GM19193 (cell line): Measurements from ENCODE around the gene PIK3R3.

Experiments
- POLR2A ChIP-seq: IDR thresholded peaks from 4 replicates; pipeline ENCODE4 v1.6.1; 2011; ENCODE audit not compliant: insufficient read depth, insufficient read length; ENCODE audit errors: extremely low read depth

Gene PIK3R3

DNA sequence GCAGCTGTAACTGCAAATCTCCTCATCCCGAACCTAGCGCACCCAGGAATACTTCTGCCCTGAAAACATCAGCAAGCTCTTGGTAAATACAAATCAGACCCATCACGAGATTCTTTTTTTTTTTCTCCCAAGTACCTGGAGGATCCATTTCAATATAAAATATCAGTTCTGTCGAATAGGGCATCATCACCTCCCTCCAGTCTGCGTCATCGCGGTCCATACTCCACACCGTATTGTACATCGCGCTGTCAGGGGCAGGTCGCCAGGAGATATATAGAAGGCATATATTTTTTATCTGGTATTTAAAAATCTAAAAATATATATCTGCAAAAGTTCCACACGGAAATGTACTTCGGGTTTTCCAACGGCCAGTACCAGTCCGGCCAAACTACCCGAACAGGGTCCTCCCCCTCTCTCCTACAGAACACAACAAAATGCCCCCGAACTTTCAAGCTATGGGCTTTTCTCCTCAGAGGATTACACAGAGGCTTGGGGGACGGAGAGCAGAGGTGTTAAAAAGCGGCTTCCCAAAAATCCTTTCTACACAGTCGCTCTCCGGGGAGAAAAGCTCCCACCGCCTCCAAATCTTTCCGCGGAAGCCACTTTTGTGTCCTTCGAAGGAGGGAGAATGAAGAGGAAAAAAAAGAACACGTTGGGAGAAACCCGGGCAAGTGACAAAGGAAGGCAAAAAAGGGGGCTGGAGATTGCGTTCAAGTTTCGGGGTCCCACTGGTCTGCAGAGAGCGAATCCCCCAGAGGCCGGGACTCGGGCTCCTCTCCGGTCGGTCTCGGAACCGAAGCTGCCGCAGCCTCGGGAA, 509 bp downstream of the PIK3R3 start:
- no peak for TF ChIP-seq POLR2A

DNA sequence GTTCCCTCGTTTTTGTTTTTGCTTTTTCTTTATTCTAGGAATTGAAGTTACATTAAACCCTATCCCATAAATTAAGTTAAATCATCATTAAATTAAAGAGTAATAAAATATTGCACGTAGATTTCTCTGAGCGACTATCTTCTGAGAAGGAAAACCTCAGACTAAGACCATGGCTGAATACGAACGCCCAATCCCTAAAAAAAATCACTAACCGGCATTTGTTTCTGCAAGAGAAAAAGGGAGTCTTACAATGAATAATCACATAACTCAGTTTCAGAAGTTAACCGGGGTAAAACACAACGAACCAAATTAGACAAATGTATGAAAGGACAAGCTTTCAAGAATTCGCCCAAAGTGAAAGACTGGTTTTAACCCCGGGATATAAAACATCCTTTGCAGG, 1.3 kb downstream of the PIK3R3 start:
- TF ChIP-seq POLR2A, result no peak

- TF ChIP-seq POLR2A, result no peak
Measured at GRCh38 chr1:46130606-46131005, 1.8 kb downstream of the PIK3R3 start.

- no peak for TF ChIP-seq POLR2A
Measured at GRCh38 chr1:46130121-46130520, 2.3 kb downstream of the PIK3R3 start.

DNA sequence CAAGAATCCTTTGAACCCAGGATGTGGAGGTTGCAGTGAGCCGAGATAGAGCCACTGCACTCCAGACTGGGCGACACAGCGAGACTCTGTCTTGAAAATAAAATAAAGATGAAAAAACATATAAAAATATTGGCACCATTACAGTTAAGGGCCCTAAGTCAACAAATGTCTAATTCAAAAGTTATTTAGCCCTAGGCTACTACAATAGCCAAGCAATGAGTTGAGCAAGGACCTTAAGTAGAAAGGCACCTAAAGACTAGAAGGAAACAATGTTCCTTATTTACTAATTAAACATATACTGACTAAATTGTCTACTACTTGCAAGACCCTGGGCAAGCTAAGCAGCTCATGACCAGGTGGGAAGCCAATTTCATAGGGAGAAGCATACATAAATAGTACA, 4.1 kb downstream of the PIK3R3 start:
- TF ChIP-seq POLR2A, result no peak

- no peak for TF ChIP-seq POLR2A
Measured at GRCh38 chr1:46118856-46119255, 13.6 kb downstream of the PIK3R3 start.

DNA sequence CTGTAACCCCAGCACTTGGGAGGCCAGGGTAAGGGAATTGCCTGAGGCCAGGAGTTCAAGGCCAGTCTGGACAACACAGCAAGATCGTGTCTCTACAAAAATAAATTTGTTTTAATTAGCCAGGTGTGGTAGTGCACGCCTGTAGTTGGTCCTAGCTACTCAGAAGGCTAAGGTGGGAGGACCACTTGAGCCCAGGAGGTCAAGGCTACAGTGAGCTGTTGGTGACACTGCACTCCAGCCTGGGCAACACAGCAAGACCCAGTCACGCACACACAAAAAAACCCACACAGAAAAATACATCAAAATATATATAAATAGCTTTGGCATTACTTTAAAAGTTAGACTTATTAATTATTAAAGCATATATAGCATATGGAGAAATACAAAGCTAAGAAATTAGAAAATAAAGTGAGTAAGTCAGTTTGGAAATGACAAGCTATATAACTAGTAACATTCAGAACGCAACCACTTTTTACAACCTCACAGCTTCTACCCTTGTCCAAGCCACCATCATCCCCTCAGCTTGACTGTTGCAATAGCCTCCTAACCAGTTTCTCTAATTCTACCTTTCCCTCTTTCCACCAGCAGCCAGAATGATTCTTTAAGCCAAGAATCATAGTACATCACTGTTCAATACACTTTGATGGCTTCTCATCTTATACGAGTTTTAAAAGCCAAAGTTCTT, 14.5 kb downstream of the PIK3R3 start:
- no peak for TF ChIP-seq POLR2A

GRCh38 chr1:46114925-46115603, 17.4 kb downstream of the PIK3R3 start:
- no peak for TF ChIP-seq POLR2A

DNA sequence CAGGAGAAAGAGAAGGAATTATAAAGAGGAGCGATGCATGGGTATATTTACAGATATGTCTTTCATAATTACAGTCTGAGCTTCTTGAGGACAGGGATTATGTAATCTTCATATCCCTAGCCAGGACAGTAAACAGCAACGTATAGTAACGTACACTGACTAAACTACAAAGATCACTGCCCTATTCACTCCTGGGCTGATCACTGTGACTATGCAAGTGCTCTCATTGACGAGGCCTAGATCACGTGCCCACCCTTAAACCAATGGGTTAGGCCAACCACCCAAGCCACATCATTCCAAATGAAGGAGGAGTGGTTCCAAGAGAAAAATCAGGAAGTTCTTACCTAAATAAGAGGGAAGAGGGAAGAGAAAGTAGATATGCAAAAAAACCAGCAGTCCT, 18.5 kb downstream of the PIK3R3 start:
- no peak for TF ChIP-seq POLR2A

DNA sequence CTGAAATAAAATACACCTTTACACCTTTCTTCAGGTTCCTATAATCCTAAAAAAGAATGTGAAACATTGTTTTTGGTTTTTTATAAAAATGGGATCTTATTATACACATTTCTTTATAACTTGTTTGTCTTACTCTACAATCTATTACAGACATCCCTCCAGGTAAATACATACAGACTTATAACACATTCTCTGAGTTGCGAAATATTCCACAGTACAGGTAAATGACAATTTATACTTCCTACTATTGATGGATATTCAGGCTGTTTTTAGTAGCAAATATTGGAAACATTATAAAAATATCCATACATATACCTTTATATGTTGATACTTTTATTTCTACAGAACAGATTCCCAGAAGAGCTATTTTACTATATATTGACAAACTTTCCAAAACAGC, 20.3 kb downstream of the PIK3R3 start:
- TF ChIP-seq POLR2A, result no peak

DNA sequence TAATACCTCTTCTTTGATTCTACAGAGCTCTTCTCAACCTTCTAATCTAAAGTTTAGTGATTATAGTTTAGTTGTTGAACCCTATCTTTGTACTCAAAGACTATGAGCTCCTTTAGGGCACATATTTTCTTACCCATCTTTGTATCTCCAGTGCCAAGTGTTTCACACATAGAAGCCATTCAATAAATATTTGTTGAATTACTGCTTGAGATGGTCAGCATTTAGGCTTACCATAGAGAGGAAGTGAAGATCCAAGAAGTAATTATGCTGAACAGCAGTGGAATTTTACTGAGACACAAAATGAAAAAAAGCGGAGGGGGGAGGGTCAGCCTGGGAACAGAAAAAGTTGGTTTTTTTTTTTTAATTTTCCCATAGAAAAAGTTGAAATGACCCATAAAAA, 21.9 kb downstream of the PIK3R3 start:
- TF ChIP-seq POLR2A, result no peak

- no peak for TF ChIP-seq POLR2A
Measured at GRCh38 chr1:46102769-46103476, 29.5 kb downstream of the PIK3R3 start.

DNA sequence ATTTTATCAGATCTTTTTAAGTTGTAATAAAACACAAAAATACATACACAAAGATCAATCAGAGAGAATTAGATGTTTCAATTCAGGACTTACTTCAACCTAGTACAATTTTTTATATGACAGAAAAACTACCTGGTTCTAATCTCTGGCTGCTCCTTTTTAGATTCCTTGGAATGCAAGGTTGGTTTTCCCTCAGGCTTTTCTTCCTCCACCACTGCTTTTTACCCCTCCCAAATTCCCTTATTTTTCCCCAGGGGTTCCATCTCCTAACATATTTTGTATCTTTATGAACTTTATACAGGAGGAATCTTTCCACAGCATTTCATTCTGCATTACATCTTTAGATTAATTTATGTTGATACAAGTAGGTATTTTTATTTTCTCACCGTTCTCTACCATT, 33.2 kb downstream of the PIK3R3 start:
- no peak for TF ChIP-seq POLR2A

DNA sequence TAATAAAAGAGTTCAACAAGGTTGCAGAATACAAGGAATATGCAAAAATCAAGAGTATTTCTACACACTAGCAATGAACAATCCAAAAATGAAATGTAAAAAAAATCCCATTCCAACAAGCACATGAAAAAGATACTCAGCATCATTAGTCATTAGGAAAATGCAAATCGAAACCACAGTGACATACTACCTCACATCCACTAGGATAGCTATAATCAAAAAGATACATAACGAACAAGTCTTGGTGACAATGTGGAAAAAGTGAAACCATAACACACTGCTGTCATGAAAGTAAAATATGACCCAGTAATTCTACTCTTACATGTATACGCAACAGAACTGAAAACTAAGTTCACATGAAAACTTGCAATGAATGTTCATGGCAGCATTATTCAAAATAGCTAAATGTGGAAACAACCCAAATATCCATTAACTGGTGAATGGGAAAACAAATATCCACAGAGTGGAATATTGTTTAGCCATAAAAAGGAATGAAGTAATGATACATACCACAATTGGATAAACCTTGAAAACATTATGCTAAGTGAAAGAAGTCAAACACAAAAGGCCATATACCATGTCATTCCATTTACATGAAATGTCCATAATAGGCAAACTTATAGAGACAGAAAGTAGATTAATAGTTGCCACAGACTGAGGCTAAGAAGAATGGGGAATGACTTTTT, 34.3 kb downstream of the PIK3R3 start:
- TF ChIP-seq POLR2A, result no peak

DNA sequence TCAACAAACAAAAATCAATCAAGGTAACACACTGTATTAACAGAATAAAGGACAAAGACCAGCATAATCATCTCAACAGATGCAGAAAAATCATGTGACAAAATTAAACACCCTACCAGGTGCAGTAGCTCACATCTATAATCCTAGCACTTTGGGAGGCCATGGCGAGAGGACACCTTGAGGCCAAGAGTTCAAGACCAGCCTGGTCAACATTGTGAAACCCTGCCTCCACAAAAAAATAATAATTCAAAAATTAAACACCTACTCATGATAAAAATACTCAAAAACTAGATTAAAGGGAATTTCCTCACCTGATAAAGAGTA, 35.3 kb downstream of the PIK3R3 start:
- no peak for TF ChIP-seq POLR2A
